A549 (cell line): ENCODE measurements around the gene NPHS1.

Experiments used
- BHLHE40 ChIP-seq: IDR thresholded peaks from 2 replicates; pipeline ENCODE4 v1.6.1; 2012; ENCODE audit warnings: low read depth, low read length, inconsistent platforms
- CHD2 ChIP-seq: fragments of 150-350 bp; IDR thresholded peaks from 2 replicates; pipeline ENCODE4 v1.6.1; 2014; ENCODE audit warnings: low read length; ENCODE audit not compliant: partially characterized antibody
- FOXS1 ChIP-seq: fragments of 250-450 bp; sonication (Bioruptor Pico); IDR thresholded peaks from 2 replicates; pipeline ENCODE4 v1.5.0; 2020; ENCODE audit warnings: mild to moderate bottlenecking, moderate library complexity
- JUN ChIP-seq, 2 experiments: fragments of >200 bp; sonication (Bioruptor Twin); formaldehyde crosslinking; IDR thresholded peaks; 2 replicates in 1 of 2; 3 replicates in 1 of 2; pipeline ENCODE4 v1.6.1; 2016 to 2017
- JUNB ChIP-seq: fragments of >200 bp; sonication (Bioruptor Twin); formaldehyde crosslinking; IDR thresholded peaks from 2 replicates; pipeline ENCODE4 v1.6.1; 2016
- PHF8 ChIP-seq: fragments of 200-600 bp; sonication (generic); IDR thresholded peaks from 2 replicates; pipeline ENCODE4 v1.6.1; 2016; ENCODE audit warnings: low read depth, mild to moderate bottlenecking, antibody characterized with exemption, moderate library complexity, borderline replicate concordance
- POLR2A ChIP-seq: IDR thresholded peaks from 2 replicates; pipeline ENCODE4 v1.6.1; 2012; ENCODE audit warnings: mild to moderate bottlenecking, low read length
- TP53 ChIP-seq: fragments of 250-450 bp; sonication (Bioruptor Pico); IDR thresholded peaks from 2 replicates; pipeline ENCODE4 v1.5.0; 2021; ENCODE audit warnings: mild to moderate bottlenecking, moderate library complexity
- TF ChIP-seq, protein P1 (sequence below): fragments of >200 bp; sonication (Bioruptor Twin); formaldehyde crosslinking; IDR thresholded peaks from 3 replicates; pipeline ENCODE4 v1.5.1; 2016
- TF ChIP-seq, protein P2 (sequence below): fragments of 450-650 bp; IDR thresholded peaks from 2 replicates; pipeline ENCODE4 v1.6.1; 2014; ENCODE audit warnings: antibody characterized with exemption
- TF ChIP-seq, protein P3 (sequence below): IDR thresholded peaks from 2 replicates; pipeline ENCODE4 v1.6.1; 2012
- TF ChIP-seq, protein P4 (sequence below): fragments of 150-350 bp; IDR thresholded peaks from 2 replicates; pipeline ENCODE4 v1.6.1; 2014; ENCODE audit warnings: low read depth, mild to moderate bottlenecking, low read length

DNA sequence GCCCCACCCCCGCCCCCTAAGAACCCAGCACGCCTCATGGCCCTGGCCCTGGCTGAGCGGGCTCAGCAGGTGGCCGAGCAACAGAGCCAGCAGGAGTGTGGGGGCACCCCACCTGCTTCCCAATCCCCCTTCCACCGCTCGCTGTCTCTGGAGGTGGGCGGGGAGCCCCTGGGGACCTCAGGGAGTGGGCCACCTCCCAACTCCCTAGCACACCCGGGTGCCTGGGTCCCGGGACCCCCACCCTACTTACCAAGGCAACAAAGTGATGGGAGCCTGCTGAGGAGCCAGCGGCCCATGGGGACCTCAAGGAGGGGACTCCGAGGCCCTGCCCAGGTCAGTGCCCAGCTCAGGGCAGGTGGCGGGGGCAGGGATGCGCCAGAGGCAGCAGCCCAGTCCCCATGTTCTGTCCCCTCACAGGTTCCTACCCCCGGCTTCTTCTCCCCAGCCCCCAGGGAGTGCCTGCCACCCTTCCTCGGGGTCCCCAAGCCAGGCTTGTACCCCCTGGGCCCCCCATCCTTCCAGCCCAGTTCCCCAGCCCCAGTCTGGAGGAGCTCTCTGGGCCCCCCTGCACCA, 65.0 kb downstream of the NPHS1 start:
- TF ChIP-seq, protein P1, sequence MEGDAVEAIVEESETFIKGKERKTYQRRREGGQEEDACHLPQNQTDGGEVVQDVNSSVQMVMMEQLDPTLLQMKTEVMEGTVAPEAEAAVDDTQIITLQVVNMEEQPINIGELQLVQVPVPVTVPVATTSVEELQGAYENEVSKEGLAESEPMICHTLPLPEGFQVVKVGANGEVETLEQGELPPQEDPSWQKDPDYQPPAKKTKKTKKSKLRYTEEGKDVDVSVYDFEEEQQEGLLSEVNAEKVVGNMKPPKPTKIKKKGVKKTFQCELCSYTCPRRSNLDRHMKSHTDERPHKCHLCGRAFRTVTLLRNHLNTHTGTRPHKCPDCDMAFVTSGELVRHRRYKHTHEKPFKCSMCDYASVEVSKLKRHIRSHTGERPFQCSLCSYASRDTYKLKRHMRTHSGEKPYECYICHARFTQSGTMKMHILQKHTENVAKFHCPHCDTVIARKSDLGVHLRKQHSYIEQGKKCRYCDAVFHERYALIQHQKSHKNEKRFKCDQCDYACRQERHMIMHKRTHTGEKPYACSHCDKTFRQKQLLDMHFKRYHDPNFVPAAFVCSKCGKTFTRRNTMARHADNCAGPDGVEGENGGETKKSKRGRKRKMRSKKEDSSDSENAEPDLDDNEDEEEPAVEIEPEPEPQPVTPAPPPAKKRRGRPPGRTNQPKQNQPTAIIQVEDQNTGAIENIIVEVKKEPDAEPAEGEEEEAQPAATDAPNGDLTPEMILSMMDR, result no peak
- no peak for TF ChIP-seq JUN (IDR thresholded peaks at IDR 0.05)
- no peak for TF ChIP-seq PHF8
- TF ChIP-seq POLR2A, result no peak
- TF ChIP-seq, protein P2, sequence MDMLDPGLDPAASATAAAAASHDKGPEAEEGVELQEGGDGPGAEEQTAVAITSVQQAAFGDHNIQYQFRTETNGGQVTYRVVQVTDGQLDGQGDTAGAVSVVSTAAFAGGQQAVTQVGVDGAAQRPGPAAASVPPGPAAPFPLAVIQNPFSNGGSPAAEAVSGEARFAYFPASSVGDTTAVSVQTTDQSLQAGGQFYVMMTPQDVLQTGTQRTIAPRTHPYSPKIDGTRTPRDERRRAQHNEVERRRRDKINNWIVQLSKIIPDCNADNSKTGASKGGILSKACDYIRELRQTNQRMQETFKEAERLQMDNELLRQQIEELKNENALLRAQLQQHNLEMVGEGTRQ, result no peak
- no peak for TF ChIP-seq TP53 (CRISPR knock-in tag)
- TF ChIP-seq, protein P3, sequence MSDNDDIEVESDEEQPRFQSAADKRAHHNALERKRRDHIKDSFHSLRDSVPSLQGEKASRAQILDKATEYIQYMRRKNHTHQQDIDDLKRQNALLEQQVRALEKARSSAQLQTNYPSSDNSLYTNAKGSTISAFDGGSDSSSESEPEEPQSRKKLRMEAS, result no peak
- TF ChIP-seq BHLHE40, result no peak
- TF ChIP-seq FOXS1 (CRISPR knock-in tag), result no peak
- no peak for TF ChIP-seq JUNB
- TF ChIP-seq CHD2, result no peak
- TF ChIP-seq, protein P4, sequence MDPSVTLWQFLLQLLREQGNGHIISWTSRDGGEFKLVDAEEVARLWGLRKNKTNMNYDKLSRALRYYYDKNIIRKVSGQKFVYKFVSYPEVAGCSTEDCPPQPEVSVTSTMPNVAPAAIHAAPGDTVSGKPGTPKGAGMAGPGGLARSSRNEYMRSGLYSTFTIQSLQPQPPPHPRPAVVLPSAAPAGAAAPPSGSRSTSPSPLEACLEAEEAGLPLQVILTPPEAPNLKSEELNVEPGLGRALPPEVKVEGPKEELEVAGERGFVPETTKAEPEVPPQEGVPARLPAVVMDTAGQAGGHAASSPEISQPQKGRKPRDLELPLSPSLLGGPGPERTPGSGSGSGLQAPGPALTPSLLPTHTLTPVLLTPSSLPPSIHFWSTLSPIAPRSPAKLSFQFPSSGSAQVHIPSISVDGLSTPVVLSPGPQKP, result no peak
